Nephron (organoid): ENCODE results near the gene AK5.

Experiments used
- H3K27ac Mint-ChIP-seq, 3 experiments: 2 replicates each; pipeline ENCODE4 v1.8.0; 2020; ENCODE audit warnings: mixed read lengths in 3 of 3, mild to moderate bottlenecking in 2 of 3, moderate library complexity in 1 of 3
- H3K27me3 Mint-ChIP-seq: 2 replicates; pipeline ENCODE4 v1.8.0; 2021; ENCODE audit warnings: low read depth, mild to moderate bottlenecking, moderate library complexity, mixed read lengths
- H3K36me3 Mint-ChIP-seq: 2 replicates; pipeline ENCODE4 v1.8.0; 2020; ENCODE audit warnings: low read depth, mixed read lengths
- H3K4me1 Mint-ChIP-seq: 2 replicates; pipeline ENCODE4 v1.8.0; 2020; ENCODE audit warnings: mixed read lengths
- H3K4me3 Mint-ChIP-seq, 3 experiments: 2 replicates each; pipeline ENCODE4 v1.8.0; 2020; ENCODE audit warnings: mild to moderate bottlenecking in 3 of 3, mixed read lengths in 3 of 3, moderate library complexity in 2 of 3
- H3K9me3 Mint-ChIP-seq: 2 replicates; pipeline ENCODE4 v1.8.0; 2020; ENCODE audit warnings: mixed read lengths
- CTCF ChIP-seq, 3 experiments: fragments of 200-600 bp; sonication (generic); IDR thresholded peaks; one replicate each; pipeline ENCODE4 v1.5.0; 2021; ENCODE audit warnings: antibody characterized with exemption in 3 of 3; ENCODE audit not compliant: unreplicated experiment in 3 of 3

Gene AK5

DNA sequence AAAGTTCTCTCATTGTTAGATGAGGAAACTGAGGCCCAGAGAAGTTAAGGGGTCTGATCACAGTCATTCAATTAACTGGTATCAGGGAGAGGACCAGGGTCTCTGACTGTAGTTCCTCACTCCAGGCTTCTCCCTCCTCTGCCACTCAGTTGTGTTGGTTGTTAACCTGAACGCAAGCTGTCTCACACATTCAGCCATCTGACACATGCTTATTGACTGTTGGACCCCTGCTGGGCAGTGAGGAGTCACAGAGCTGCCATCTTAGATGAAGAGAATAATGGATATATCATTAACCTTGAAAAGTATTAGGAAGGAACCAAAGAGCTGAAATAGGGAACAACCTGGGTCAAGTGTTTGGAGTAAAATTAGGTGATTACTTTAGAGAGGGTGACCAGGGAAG lies 205.8 kb downstream of the AK5 start:
- Mint-ChIP-seq H3K9me3 (no peaks in the 10 kb centered on the region), H3K4me3 (peak overlapping the region in 2 of 3 experiments; percentile 63 to 82), H3K36me3 (no peaks in the 10 kb centered on the region), H3K27me3 (no peaks in the 10 kb centered on the region), H3K27ac (no peak overlapping the region), H3K4me1 (peaks cover 23% of the 10 kb centered on the region)
- no peak for TF ChIP-seq CTCF (IDR thresholded peaks at IDR 0.05; ENCODE audit: unreplicated experiment in 3 of 3)

DNA sequence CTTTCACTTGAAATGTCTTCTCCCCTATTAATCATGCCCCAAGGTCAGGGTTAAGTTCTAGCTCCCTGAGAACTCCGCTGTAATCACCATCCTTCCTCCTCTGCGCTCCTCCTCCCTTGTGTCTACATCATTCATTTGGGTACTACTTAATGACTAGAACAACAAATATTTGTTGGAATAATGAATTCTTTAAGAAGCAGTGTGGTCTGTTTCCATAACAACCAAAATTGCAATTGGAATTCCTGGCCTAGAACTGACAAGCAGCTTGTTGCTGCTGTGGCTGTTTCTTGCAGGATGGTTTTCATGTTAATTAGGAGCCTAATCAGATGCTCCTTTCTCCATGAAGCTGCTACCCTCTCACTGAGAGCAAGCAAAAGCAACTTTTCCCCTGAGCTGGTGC lies 208.1 kb downstream of the AK5 start:
- H3K4me1 Mint-ChIP-seq = peaks cover 27% of the 10 kb centered on the region

DNA sequence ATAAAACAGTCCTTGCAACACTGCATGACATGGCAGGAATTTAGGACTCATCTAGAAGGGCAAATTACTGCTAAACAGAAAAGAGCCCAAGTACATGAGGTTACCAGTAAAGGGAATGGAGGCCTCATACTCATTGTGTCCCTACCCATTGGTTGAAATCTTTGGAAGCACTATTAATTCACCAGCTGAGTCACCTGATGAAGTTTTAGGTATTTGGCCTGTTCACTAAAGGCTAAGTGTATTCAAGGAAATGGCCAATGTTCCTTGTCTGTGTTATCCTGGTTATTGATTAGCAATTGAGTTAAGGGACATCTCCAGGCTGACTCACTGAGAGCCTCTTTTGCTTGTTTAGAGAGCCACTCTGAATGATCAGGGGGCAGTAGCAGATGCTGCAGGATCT lies 212.2 kb downstream of the AK5 start:
- H3K4me3 Mint-ChIP-seq = no peak overlapping the region
- peaks cover 20% of the 10 kb centered on the region for H3K4me1 Mint-ChIP-seq
- H3K36me3 Mint-ChIP-seq = no peaks in the 10 kb centered on the region
- no peak overlapping the region for H3K27ac Mint-ChIP-seq
- TF ChIP-seq CTCF (IDR thresholded peaks at IDR 0.05; ENCODE audit: unreplicated experiment in 3 of 3) = no peak
- peaks cover 2% of the 10 kb centered on the region for H3K9me3 Mint-ChIP-seq
- no peaks in the 10 kb centered on the region for H3K27me3 Mint-ChIP-seq

More for the DNA sequence above, 208.1 kb downstream of the AK5 start:
- Mint-ChIP-seq H3K27me3 (no peaks in the 10 kb centered on the region), H3K36me3 (no peaks in the 10 kb centered on the region), H3K4me3 (no peak overlapping the region), H3K27ac (peak overlapping the region in 2 of 3 experiments; percentile 22 to 30), H3K9me3 (no peaks in the 10 kb centered on the region)
- no peak for TF ChIP-seq CTCF (IDR thresholded peaks at IDR 0.05; ENCODE audit: unreplicated experiment in 3 of 3)

DNA sequence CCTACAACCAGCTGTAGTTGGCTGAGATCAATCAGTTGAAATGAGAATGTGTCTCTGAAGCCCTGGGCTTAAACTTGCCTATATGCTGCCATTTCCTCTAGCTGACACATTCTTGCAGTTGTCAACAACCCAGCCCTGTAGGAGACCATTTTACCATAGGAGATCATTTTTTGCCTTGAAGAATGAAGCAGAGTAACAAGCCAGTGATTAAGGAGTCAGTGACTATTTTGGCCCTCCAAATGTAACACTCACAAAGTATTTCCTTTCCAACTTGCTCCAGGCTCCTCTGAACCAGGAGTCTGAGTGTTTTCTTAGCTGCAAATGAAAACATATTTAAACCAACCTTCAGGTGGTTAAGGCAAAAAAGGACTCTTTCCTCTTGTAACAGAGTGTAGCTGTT lies 217.1 kb downstream of the AK5 start:
- no peak for TF ChIP-seq CTCF (IDR thresholded peaks at IDR 0.05; ENCODE audit: unreplicated experiment in 3 of 3)
- peaks cover 2% of the 10 kb centered on the region for H3K9me3 Mint-ChIP-seq
- no peak overlapping the region for H3K27ac Mint-ChIP-seq

GRCh38 chr1:77499466-77499865 lies 217.6 kb downstream of the AK5 start:
- no peak for TF ChIP-seq CTCF (IDR thresholded peaks at IDR 0.05; ENCODE audit: unreplicated experiment in 3 of 3)
- no peak overlapping the region for H3K27ac Mint-ChIP-seq
- no peaks in the 10 kb centered on the region for H3K36me3 Mint-ChIP-seq
- H3K9me3 Mint-ChIP-seq = peaks cover 2% of the 10 kb centered on the region
- no peak overlapping the region for H3K4me3 Mint-ChIP-seq
- no peaks in the 10 kb centered on the region for H3K4me1 Mint-ChIP-seq
- H3K27me3 Mint-ChIP-seq = no peaks in the 10 kb centered on the region

More for the DNA sequence above, 217.1 kb downstream of the AK5 start:
- Mint-ChIP-seq H3K36me3 (no peaks in the 10 kb centered on the region), H3K4me1 (no peaks in the 10 kb centered on the region), H3K4me3 (no peak overlapping the region), H3K27me3 (no peaks in the 10 kb centered on the region)

GRCh38 chr1:77504986-77505385 lies 223.2 kb downstream of the AK5 start:
- no peak overlapping the region for H3K27ac Mint-ChIP-seq
- H3K36me3 Mint-ChIP-seq = no peaks in the 10 kb centered on the region
- TF ChIP-seq CTCF (IDR thresholded peaks at IDR 0.05; ENCODE audit: unreplicated experiment in 3 of 3) = no peak
- H3K4me1 Mint-ChIP-seq = peaks cover 3% of the 10 kb centered on the region
- H3K27me3 Mint-ChIP-seq = no peaks in the 10 kb centered on the region
- H3K9me3 Mint-ChIP-seq = no peaks in the 10 kb centered on the region
- no peak overlapping the region for H3K4me3 Mint-ChIP-seq
